ENCODE results near the gene FBXO5.
"Not testable (repeated sequence)": the region's sequence is repeated elsewhere in the genome, so short reads cannot be mapped to it uniquely, and the experiment has no call there.

Gene FBXO5, protein sequence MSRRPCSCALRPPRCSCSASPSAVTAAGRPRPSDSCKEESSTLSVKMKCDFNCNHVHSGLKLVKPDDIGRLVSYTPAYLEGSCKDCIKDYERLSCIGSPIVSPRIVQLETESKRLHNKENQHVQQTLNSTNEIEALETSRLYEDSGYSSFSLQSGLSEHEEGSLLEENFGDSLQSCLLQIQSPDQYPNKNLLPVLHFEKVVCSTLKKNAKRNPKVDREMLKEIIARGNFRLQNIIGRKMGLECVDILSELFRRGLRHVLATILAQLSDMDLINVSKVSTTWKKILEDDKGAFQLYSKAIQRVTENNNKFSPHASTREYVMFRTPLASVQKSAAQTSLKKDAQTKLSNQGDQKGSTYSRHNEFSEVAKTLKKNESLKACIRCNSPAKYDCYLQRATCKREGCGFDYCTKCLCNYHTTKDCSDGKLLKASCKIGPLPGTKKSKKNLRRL

GRCh38 chr6:152982904-152983636, at the start of gene FBXO5:
FBXO5 (minus strand) TSS chr6:152983041; CDS start chr6:152982959, 82 bp downstream.
- peak; percentile 87 for DNase-seq

DNA sequence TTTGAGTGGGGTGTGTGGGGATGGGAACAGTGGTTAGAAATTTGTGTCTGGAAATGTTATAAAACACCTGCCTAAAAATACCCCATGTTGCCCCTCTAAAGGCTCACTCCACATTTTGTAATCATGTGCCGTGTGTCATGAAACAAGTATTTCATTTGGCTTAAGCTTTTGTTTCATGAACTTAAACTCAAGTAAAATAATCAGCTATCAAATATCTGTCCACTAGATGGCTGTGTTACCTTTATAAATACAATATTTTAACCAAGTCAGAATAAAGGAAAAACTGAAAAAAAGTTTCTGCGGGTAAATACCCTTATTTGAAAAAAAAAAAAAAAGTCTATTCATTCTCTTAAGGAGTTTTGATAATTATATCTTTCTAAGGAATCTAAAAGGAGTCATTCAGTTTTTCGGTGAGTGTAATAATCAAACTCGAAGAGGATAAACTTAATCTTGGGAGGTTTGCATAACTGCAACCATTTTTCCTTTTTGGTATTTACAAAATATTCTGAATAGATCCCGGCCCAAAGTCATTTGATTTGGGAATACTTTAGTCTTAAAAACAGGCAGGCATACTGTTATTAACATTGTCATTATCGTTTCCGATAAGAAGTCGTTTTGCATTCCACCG, 49.5 kb upstream of the FBXO5 start:
- DNase-seq: no peak

- no peak for DNase-seq
Observed at GRCh38 chr6:153031335-153031955, 48.6 kb upstream of the FBXO5 start.

- no peak for DNase-seq
Observed at GRCh38 chr6:153028963-153029362, 46.1 kb upstream of the FBXO5 start.

DNA sequence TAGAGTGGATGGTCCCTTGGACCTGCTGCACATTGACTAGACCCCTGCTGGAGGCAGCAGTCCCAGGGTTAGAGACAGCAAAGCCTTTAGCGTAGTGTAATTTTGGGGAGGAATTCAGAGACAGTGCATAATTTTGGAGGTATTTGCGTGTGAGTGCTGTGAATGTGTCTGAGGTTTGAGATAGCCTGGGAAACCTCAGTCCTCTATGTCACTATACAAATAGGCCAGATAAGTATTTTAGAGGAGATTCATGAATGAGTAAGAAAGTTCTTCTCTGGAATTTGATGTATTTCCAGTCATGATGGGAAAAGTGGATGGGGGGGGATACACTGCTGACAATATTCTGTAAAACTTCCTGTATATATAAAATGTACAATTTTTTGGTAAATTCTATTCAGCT, 45.4 kb upstream of the FBXO5 start:
- no peak for DNase-seq

- DNase-seq: no peak
Observed at GRCh38 chr6:153027480-153027879, 44.6 kb upstream of the FBXO5 start.

GRCh38 chr6:153024709-153025017, 41.8 kb upstream of the FBXO5 start:
- no peak for DNase-seq

- no peak for DNase-seq
Observed at GRCh38 chr6:153023977-153024708, 41.3 kb upstream of the FBXO5 start.

DNA sequence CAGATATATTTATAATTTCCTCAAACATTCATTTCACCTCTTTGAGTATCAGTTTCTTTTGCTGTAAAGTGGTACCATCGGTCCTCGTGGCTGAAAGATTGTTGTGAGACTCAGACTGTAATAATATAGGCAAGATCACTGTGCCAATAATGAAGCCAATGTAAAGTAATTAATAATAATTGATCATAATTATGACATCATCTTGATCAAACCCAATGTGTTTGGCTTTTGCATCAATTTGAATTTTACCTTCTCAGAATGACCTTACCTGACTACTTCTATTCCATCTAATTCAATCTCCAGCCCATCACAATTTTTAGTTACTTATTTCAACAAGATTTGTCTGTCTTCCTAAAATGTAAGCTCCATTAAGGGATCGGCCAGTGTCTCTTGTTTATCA, 35.5 kb upstream of the FBXO5 start:
- DNase-seq: no peak

GRCh38 chr6:153016846-153017245, 34.0 kb upstream of the FBXO5 start:
- DNase-seq: no peak

DNA sequence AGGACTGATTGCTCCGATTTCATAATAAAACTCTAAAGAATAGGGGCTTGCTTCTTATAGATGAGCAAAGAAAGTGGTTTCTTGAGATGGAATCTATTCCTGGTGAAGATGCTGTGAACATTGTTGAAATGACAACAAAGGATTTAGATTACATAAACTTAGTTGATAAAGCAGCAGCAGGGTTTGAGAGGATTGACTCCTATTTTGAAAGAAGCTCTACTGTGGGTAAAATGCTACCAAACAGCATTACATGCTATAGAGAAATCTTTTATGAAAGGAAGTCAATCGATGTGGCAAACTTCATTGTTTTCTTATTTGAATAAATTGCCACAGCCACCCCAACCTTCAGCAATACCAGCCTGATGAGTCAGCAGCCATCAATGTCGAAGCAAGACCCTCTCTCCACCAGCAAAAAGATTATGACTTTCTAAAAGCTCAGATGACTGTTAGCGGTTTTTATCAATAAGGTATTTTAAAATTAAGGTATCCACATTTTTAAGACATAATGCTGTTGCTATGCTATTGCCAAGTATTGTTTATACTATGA, 32.3 kb upstream of the FBXO5 start:
- DNase-seq: no peak

GRCh38 chr6:153013438-153013837, 30.6 kb upstream of the FBXO5 start:
- no peak for DNase-seq

GRCh38 chr6:153012856-153013255, 30.0 kb upstream of the FBXO5 start:
- DNase-seq: no peak

DNA sequence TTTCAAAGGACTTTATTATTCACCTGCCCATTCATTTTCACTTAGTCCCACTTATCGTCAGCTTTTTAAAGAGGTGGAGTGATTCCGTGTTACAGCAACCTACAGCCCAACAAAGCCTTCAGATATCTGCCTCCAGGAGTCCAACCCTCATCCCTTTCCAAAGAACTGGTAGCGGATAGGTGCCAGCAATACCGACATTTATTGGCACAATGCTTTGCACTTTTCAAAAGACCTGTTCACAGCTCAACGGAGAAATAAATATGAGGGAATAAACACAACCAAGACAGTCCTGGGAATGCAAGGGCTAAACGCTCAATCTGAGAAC, 20.5 kb upstream of the FBXO5 start:
- DNase-seq: no peak

- DNase-seq: peak; percentile 66
Observed at GRCh38 chr6:153002613-153003365, 19.9 kb upstream of the FBXO5 start, which contains the start of gene MTRF1L. MTRF1L (minus strand) TSS chr6:153002709; CDS start chr6:153002685, 24 bp downstream.

GRCh38 chr6:153001767-153002612, 19.1 kb upstream of the FBXO5 start:
- DNase-seq: no peak

- DNase-seq: not testable (repeated sequence)
Observed at GRCh38 chr6:153000790-153001189, 17.9 kb upstream of the FBXO5 start.

DNA sequence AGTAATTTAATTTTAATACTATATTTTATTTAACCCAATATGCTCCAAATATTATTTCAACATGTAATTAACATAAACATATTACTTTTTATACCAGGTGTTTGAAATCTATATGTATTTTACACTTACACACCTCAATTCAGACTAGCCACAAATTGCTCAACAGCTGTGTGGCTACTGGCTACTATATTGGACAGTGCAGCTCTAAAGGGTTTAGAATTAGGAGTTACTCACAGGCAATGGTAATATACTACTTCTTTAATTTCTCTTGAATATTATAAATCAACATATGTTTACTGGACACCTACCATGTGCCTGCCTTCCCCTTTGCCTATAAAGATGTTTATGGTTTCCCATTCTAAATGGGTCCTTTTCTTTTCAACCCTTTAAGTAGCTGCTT, 17.4 kb upstream of the FBXO5 start:
- DNase-seq: no peak

- not testable (repeated sequence) for DNase-seq
Observed at GRCh38 chr6:152999538-152999937, 16.7 kb upstream of the FBXO5 start.

GRCh38 chr6:152993847-152994246, 11.0 kb upstream of the FBXO5 start:
- DNase-seq: no peak

GRCh38 chr6:152993431-152993830, 10.6 kb upstream of the FBXO5 start:
- no peak for DNase-seq
